ENCODE measurements around the gene TNFRSF14. TPM values are rescaled to one million over a fixed set of nuclear protein-coding genes. Genes with fewer than 3 reads are reported as not detected.

TNFRSF14 gene
- total RNA-seq, 1 donor from 2014 or later: 17.6 TPM

- no peak for DNase-seq (ENCODE audit: low read depth)
Observed at GRCh38 chr1:2587860-2588571, 31.8 kb downstream of the TNFRSF14 start.

GRCh38 chr1:2588661-2589430 lies 32.7 kb downstream of the TNFRSF14 start:
- no peak for DNase-seq (ENCODE audit: low read depth)

DNA sequence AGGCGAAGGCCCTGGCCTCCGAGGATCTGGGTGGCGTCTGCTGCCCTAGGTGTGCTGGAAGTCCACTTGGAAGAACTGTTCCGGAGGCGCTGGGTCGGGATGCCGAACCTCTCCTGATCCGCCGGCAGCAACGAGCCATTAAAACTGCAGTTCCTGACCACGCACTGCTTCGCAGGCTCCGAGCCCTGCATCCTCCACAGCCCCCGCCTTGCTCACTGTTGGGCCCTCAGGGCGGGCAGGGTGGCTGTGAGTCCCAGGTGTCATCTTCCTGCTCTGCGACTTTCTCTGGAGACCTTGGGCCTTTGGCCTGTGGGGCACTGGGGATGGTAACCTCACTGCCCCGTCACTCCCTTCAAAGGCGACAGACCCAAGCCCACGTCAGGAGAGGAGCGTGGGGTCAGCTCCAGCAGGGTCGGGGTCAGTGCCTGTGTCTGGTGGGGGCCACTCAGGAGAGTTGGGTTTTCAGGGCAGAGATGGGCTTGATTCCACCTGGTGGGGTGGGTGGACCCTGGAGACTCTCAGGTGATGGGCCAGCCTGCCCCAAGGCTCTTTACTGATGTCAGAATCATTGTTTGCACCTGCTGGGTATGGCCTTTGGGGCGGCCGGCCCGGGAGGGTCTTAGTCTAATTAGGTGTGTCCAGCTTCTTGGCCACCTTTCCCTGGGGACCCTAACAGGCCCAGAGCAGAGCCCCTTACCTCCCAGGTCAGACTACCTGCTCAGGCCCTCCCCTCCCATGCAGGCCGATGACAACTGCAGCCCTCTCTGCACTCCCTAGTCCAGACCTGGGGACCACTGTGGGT lies 33.5 kb downstream of the TNFRSF14 start:
- DNase-seq (ENCODE audit: low read depth): no peak

DNA sequence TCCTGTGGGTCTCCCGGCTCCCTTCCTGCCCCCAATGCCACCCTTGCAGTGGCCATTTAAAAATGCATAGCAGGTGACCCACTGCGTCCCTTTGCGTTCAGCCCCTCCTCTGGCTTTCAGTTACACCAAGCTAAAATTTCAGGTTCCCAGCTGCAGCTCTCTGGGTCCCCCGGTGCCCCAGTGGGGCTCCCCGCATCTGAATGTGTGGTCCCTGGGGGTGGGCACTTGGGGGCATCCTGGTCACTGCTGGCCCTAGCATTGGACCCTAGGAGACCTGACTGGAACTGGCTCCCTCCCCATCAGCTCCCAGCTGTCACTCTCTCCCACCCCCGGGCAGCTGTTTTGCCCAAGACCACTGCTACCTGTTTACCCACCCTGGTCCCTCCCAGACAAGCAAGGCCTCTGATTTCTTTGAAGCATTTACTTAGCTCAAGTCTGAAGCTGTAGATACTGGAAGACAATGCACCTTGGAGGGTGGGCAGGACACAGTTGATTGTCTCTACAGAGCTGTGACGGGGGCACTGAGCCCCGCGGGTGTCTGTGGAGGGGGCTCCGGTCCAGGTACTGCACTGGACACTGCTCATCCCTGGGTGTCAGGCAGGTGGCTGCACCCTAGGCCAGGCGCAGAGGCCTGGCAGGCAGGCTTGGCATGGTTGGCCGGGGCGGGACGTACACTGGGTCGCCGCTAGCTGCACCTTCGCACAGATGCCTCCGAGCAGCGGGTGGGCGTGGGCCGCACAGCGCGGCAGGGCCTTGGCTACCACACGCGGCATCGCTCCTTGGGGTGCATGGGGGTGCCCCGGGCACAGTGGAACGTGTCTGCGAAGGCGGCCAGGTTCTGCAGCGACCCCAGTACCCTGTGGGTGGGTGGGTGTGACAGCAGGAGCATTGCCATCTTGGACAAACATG lies 34.3 kb downstream of the TNFRSF14 start:
- no peak for DNase-seq (ENCODE audit: low read depth)

DNA sequence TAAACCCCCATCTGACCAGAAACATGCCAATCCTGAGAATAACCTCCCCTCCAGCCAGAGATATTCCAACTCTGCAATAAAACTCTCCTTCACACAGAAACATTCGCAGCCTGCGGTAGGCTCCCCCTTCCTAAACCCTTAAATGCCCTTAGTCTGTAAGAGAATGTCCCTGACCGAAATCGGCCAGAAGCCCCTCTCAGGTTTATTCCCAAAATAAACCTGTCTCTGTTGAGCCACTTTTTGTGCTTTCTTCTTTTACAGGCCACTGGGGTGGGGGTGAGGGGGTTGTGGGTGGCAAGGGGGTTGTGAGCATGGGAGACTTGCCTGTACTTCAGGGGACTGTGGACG lies 35.0 kb downstream of the TNFRSF14 start:
- DNase-seq (ENCODE audit: low read depth): no peak

GRCh38 chr1:2591581-2592261 lies 35.5 kb downstream of the TNFRSF14 start:
- no peak for DNase-seq (ENCODE audit: low read depth)

DNA sequence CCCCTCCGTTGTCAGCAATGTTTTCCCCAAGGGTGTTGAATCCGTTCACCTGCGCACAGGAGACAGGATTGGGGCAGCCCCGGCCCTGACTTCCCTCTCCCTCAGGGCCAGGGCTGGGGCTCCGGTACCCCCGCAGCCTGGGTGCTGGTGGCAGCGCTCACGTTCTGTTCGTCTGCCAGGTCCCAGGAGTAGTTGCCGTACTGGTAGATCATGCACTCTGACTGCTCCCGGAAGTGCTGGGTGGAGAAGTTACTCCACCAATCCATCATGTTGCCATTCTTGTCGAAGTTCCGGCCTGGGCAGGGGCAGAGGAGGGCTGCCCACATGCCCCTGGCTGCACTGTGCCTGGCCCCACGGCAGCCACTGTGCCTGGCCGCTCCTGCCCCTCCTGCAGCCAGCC lies 36.5 kb downstream of the TNFRSF14 start:
- DNase-seq (ENCODE audit: low read depth): no peak

DNA sequence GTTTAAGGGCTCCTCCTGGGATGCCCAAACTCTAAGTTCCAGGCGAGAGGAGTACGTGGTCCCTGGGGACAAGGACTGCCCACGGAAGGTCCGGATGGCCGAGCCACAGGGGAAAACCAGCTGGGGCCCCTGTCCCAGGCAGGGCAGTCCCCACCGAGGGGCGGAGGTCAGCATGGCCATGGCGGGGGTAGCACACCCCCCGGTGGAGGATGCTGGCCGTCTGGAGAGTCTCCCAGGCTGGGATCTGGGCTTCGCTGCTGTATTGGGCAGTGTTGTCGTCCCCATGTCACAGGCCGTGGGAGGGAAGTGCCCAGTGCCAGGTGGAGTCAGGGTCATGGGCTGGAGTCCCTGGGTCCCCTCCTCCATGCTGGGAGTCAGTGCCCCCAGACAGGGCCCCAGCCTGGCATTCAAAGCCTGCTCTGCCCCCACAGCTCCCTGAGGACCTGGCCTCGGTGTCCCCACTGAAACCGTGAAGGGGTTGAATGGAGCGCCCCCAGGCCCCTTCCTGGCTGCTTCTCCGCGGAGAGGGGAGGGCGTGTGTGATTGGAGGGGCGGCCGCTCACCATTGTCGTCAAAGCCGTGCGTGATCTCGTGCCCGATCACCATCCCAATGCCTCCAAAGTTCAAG lies 37.2 kb downstream of the TNFRSF14 start:
- DNase-seq (ENCODE audit: low read depth): no peak

GRCh38 chr1:2594001-2594640 lies 38.0 kb downstream of the TNFRSF14 start:
- no peak for DNase-seq (ENCODE audit: low read depth)

DNA sequence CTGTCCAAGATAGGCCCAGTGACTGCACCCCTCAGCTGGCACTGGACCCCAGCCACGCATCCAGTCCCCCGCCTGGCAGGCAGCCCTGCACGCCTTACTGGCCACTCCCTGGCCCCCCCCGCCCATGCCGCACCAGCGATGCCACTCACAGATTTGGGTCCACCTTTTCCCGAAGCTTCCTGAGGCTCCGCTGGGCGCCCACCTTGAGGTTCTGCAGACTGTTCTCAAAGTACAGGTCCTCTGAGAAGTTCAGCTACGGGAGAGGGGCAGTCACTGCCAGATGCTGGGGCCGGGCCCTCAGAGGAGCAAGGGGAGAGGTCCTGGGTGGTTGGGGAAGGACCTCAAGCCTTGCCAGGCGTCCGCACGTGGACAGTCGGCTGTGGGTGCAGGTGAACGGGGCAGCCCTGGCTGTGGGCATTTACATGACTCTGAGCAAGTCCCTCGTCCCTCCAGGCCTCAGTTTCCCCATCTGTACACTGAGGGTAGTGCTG lies 38.5 kb downstream of the TNFRSF14 start:
- no peak for DNase-seq (ENCODE audit: low read depth)

DNA sequence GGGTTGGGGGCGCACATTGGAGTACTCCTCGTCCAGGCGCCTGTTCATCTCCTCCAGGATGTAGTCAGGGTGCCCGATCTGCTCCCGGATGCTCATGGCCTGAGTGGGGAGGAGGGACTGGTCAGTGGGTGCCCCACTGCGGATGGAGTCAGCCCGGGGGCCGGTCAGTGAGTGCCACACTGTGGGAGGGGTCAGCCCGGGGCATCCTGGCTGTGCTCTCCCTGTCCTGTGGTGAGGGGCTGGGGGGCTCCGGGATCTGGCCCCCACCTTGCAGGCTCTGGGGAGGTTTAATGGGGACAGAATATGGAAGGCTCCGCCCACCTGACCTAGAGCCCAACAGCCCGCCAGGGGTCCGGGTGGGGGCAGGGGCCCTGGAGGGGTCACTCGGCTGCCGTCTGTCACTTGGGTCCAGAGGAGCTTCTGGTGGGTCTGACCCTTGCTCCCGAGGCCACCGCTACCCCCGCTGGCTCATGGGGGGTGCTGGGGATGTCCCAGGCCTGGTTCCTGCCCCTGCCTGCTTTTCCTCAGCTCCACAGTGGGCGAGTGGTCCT lies 39.2 kb downstream of the TNFRSF14 start:
- DNase-seq (ENCODE audit: low read depth): no peak

DNA sequence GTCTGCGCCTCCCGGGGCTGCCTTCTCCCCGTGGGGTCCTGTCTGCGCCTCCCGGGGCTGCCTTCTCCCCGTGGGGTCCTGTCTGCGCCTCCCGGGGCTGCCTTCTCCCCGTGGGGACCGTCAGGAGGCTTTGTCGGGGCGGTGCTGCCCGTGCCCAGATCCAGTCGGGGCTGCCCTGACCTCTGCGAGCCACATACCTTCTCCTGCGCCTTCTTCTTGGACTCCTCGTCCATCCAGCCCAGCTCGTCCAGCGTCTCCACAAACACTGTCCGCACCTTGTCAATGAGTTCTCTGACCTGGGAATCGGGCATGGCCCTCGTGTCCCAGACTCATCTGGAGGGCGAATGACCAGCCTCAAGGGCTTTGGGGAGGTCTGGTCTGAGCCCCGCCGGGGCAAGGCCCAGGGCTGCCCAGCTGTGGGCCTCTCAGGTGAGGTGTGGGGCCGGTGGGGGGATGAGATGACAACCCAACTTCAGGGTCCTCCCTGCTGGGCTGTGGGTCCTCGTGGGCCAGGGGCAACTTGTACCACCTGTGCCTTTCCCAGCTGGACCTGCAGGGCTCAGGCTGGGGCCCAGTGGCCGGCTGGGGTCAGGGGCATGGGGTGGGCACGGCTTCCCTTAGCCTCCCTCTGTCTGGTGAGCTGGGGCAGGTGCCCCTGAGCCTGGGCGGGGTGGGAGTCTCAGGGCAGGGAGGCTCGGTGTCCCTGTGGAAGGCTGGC lies 39.8 kb downstream of the TNFRSF14 start:
- no peak for DNase-seq (ENCODE audit: low read depth)

DNA sequence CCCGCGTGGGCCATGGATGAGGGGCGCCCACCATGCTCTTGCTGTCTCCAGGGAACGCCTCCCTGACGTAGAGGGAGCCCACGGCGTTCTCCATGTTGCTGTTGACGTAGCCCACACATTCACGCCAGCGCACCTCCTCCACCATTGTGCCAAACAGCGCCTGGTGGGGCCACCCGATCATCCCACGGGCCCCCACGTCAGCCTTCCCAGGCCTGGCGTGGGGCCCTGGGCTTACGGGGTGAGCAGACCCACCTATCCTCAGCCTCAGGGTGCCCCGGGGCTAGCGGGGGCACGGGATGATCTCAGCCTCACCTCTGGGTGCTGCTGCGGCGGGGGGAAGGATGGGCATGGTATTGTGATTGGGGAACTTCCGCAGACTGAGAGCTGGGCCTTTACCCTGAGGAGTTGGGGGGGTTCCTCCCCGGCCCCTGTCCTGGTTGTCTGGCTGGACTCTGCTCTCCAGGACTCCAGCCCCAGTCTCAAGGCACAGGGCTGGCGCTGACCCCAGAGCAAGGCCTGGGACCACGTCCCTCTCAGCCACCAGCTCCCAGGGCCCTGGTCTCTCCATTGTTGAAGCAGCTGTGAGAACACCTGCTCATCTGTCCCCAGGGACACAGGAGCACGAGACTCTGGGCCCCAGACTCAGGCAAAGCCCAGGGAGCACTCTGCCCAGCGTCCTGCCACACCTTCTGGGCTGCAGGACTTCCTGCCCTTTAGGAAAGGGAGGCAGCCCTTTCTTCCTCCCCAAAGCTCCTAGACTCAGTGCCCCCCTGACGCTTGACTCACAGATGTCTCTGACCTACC lies 40.6 kb downstream of the TNFRSF14 start:
- DNase-seq (ENCODE audit: low read depth): no peak

DNA sequence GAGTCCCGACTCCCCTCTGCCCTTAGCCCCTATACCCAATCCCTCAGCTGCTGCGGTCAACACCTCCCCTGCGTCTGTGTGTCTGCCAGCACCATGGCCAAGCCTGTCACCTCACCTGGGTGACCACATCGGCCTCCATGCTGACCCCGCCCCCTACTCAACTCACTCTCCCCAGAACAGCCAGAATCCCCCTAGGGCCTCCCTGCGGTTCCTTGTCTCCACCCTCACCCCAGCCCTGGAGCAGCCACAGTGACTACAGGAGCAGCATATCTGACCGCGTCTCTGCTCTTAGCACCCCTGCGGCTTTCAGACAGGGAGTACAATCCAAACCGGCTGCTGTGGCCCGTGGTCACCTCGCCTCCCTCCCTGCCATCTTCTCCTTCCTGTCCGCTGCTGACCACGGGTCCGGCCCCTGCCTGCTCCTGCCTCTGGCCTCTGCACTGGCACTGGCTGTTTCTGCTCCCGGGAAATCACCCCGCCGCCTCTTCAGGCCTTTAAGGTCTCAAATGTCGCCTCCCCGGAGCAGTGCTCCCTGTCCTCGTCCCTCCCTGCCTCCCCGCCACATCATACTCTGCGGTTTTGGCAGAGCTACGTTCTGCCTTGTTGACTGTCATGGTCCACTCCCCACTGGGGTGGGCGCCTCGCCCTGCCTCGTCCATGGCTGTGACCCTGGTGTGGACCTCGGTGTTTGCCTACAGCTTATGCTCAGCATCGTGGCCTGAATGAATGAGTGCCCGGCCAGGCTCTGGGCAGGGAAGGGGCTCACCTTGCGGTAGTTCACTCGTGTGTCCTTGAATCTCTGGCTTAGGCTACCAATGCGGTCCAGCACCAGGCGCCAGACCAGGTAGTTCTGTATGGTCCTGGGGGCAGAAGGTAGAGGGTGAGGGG lies 41.5 kb downstream of the TNFRSF14 start:
- no peak for DNase-seq (ENCODE audit: low read depth)

DNA sequence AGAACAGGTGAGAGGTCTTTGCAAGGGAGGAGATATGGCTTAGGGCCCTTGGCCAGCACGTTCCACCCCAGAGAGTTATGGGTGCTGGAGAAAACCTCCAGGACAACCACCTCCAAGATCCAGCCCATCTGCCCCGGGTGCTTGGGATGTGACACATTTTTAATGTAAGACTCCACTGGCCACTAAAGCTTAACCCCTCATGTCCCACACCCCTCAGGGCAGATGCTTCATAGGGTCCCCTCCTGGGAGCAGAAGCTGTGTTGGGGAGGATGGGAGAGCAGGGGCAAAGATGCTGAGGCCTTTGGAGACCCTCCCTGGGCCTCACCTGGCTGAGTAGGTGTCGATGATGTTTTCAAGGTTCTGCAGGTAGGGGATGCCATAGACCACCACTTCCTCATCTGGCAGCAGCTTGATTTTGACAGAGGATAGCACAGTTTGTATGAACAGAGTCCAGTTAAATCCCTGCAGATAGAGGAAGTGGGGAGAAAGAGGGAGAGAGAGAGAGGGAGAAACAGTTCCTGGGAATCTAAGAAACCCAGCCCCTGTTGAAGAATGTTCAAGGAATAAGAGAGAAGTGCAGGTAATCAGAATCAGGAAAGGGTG lies 42.3 kb downstream of the TNFRSF14 start:
- no peak for DNase-seq (ENCODE audit: low read depth)

- no peak for DNase-seq (ENCODE audit: low read depth)
Observed at GRCh38 chr1:2601721-2602303, 45.6 kb downstream of the TNFRSF14 start.

Measured in renal cortical epithelial cell (primary cell).